HG02981 (cell line): ENCODE results near the gene VPREB1.
"Not testable (repeated sequence)": the region's sequence is repeated elsewhere in the genome, so short reads cannot be mapped to it uniquely, and the experiment has no call there.

Experiments
- ATAC-seq: cut with Tn5 transposase; IDR thresholded peaks from one replicate; pipeline ENCODE4 v1.9.1; 2021; ENCODE audit warnings: mild to moderate bottlenecking, moderate library complexity; ENCODE audit not compliant: unreplicated experiment

The VPREB1 gene

GRCh38 chr22:22292656-22293055 is 48.1 kb downstream of the VPREB1 start:
- not testable (repeated sequence) for ATAC-seq

GRCh38 chr22:22293436-22293835 is 48.9 kb downstream of the VPREB1 start:
- not testable (repeated sequence) for ATAC-seq

DNA sequence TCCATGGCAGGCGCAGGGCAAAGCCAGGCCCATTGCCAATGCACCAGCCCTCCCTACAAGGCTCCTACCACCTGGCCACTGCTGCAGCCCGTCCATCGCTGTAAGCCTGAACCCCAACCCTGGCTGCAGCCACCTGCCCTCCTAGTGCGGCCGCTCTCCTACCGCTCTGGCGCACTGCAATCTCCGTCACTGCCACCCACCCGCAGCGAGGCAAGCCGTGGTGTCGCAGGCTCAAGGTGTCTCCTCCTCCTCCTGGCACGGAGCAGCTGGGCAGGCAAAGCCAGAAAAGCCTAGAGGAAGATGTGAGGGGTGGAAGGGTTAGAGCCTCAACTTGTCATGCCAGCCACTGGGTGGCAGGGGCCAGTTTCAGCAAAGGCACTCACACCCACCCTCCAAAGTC is 50.1 kb downstream of the VPREB1 start:
- ATAC-seq = not testable (repeated sequence)
